Kidney (tissue), 14 donors: ENCODE measurements around the gene SSH3. TPM values are rescaled to one million over a fixed set of nuclear protein-coding genes. Genes with fewer than 3 reads are reported as not detected.

Source experiments
- DNase-seq, 5 donors: peaks; one replicate each; pipeline ENCODE4 v3.0.0-alpha.2; 2013 to 2020
- FAIRE-seq: peaks from 2 replicates; lab custom pipeline; 2012; peaks lifted over from hg19 to GRCh38; lab: Jason Lieb, UNC
- H3K27ac ChIP-seq, 2 donors: one replicate each; pipeline ENCODE4 v1.7.0; 2013; ENCODE audit warnings: low read depth in 2 of 2, low read length in 2 of 2, inconsistent platforms in 1 of 2
- H3K27me3 ChIP-seq: one replicate; pipeline ENCODE4 v1.7.1; 2013; ENCODE audit warnings: low read length, inconsistent platforms; ENCODE audit not compliant: control insufficient read depth, insufficient read depth
- H3K36me3 ChIP-seq, 3 donors: one replicate each; pipeline versions ENCODE4 v1.7.0 to v1.7.1; 2013; ENCODE audit warnings: low read length in 3 of 3, control low read depth in 1 of 3, inconsistent platforms in 1 of 3; ENCODE audit not compliant: insufficient read depth in 3 of 3, control insufficient read depth in 2 of 3
- H3K4me1 ChIP-seq, 3 donors: one replicate each; pipeline versions ENCODE4 v1.7.0 to v1.7.1; 2013; ENCODE audit warnings: low read length in 3 of 3, inconsistent platforms in 1 of 3, low read depth in 1 of 3; ENCODE audit not compliant: control insufficient read depth in 2 of 3, insufficient read depth in 2 of 3
- H3K4me3 ChIP-seq, 3 donors: one replicate each; pipeline versions ENCODE4 v1.7.0 to v1.8.1; 2013; ENCODE audit warnings: low read length in 3 of 3, control low read depth in 1 of 3, inconsistent platforms in 1 of 3
- H3K9ac ChIP-seq, 3 donors: one replicate each; pipeline versions ENCODE4 v1.7.0 to v1.7.1; 2013; ENCODE audit warnings: low read length in 3 of 3, control low read depth in 1 of 3, inconsistent platforms in 1 of 3
- H3K9me3 ChIP-seq, 3 donors: one replicate each; pipeline versions ENCODE4 v1.7.0 to v1.7.1; 2013; ENCODE audit warnings: low read length in 3 of 3, control low read depth in 1 of 3, inconsistent platforms in 1 of 3; ENCODE audit not compliant: control insufficient read depth in 2 of 3, insufficient read depth in 1 of 3
- CTCF ChIP-seq: IDR thresholded peaks from 3 replicates; pipeline ENCODE4 v1.5.1; 2012; ENCODE audit warnings: mild to moderate bottlenecking, moderate library complexity, borderline replicate concordance; ENCODE audit not compliant: insufficient read depth; ENCODE audit errors: extremely low read depth
- intact Hi-C: fragments of 100-400 bp; cut with DNase I; formaldehyde crosslinking; loops from one replicate; pipeline ENCODE4 v1.11.1; 2022
- polyA plus RNA-seq: library from polyadenylated mRNA; stranded (reverse); fragments of 350-450 nt; fragmentation: Illumina TruSeq; extraction: RNeasy Lipid Tissue Mini Kit (QIAGEN cat#74804); gene quantifications from one replicate; pipeline ENCODE4 v1.2.3, GENCODE V29; 2014; ENCODE audit warnings: low read depth, low replicate concordance; ENCODE audit not compliant: insufficient read depth
- total RNA-seq: library from RNA; stranded (reverse); fragmentation: NEBNext Ultra II Directional; extraction: Animal tissue kit (Norgen Biotek cat#: 25700); gene quantifications from one replicate; pipeline ENCODE4 v1.2.1, GENCODE V29; 2021
- donor health status: control.
- donor health status: control.
- donor health status: control.
- donor health status: control.
- donor health status: control.
- donor health status: DM: yes; HTN: yes; CAD: no.
- donor health status: Normal renal cell carcinoma (clear cell type).

Gene SSH3
- total and polyA plus RNA-seq, 2 donors from 2014 or later = 25.0 to 68.9 TPM

GRCh38 chr11:67276781-67277230, 26.5 kb upstream of the SSH3 start:
- H3K27me3 ChIP-seq = no peaks in the 10 kb centered on the region
- peaks cover 0 to 21% (median 7%) of the 10 kb centered on the region in 3 donors for H3K36me3 ChIP-seq
- peak overlapping the region in 1 of 3 donors; percentile 26 for H3K9ac ChIP-seq
- FAIRE-seq = no peak
- no peaks in the 10 kb centered on the region for H3K9me3 ChIP-seq
- no peak overlapping the region for H3K4me3 ChIP-seq
- TF ChIP-seq CTCF = no peak
- peak in 4 of 5 donors; percentile 40 to 82 (median 60) for DNase-seq
- intact Hi-C loops = no loop called here
- peak overlapping the region; percentile 79 to 84 for H3K27ac ChIP-seq
- peaks cover 0 to 55% (median 22%) of the 10 kb centered on the region in 3 donors for H3K4me1 ChIP-seq

DNA sequence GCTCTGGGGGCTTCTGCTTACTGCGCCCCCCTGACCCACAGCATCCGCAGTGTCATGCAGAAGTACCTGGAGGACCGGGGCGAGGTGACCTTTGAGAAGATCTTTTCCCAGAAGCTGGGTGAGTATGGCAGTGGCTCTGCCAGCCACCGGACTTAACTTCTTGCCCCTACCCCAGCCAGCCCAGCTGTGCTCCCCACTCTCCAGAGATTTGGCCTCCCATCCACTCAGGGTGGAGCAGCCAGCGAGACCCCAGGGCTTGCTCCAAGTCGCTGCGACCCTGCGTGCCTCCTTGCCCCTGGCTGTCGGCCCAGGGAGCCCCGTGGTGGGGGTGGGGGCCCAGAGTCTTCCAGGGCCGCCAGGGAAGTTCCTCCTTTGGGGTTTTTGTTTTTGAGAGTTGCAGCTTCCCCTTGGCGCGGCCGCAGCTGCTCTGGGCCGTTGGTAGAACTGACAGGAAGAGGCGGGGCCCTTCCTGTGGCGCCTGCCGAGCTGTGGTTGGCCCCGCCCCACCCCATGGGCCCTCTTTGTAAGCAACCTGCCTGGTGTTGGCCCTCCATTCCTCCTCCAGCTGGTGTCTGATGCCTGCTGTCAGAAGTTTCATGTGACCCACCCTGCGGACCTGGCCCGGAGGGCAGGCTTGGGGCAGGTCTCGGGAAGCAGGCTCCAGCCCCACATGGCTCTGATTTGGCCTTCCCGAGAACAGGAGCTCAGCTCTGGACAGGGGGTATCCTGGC, 25.9 kb upstream of the SSH3 start:
- Histone ChIP-seq H3K27ac (peak overlapping the region; percentile 79 to 84), H3K36me3 (peaks cover 0 to 27% (median 10%) of the 10 kb centered on the region in 3 donors), H3K4me3 (no peak overlapping the region), H3K27me3 (no peaks in the 10 kb centered on the region), H3K9me3 (no peaks in the 10 kb centered on the region), H3K9ac (peak overlapping the region in 1 of 3 donors; percentile 26), H3K4me1 (peaks cover 0 to 49% (median 16%) of the 10 kb centered on the region in 3 donors)
- intact Hi-C loops = no loop called here
- FAIRE-seq = no peak
- no peak for TF ChIP-seq CTCF
- DNase-seq = peak in 4 of 5 donors; percentile 69 to 96 (median 82)

DNA sequence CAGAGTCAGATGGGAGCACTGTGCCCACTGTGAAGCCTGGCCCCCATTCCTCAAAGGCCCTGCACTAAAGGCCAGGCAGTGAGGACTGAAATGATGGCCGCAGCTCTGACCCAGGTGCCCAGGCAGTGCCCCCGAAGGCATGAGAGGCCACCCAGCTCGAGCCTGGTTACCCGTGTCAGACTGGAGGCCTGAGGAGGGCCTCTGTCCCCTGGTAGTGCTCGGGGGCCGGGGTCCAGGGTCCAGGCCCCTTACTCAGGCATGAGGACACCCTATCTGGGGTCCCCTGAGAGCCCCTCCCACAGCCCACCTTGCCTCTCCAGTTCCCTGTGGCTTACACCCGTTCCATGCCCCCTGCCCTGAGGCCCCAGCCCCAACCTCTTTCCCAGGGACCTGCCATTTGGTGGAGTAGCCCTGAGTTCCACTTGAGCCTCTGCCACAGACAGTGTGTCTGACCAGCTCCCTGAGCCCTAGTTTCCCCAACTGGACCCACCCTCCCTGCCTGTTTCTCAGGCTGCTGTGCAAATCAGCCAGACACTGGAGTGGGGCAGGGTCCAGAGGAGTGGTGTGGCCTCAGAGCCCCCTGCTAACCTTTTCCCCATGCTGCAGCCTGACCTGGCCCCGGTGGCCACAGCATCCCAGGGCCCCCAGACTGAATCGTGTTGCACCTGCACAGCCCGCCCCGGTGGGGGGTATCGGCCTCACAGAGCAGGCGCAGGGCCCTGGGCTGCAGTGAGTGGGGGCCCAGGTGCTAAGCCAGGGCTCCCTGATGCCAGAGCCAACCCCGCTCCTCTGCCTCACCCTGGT, 25.0 kb upstream of the SSH3 start:
- no peak for TF ChIP-seq CTCF
- H3K9me3 ChIP-seq = no peaks in the 10 kb centered on the region
- intact Hi-C loops = no loop called here
- no peak overlapping the region for H3K4me3 ChIP-seq
- peaks cover 0 to 40% (median 8%) of the 10 kb centered on the region in 3 donors for H3K4me1 ChIP-seq
- no peak for FAIRE-seq
- peak overlapping the region; percentile 69 to 74 for H3K27ac ChIP-seq
- H3K9ac ChIP-seq = peak overlapping the region in 1 of 3 donors; percentile 8
- H3K27me3 ChIP-seq = no peaks in the 10 kb centered on the region
- H3K36me3 ChIP-seq = peaks cover 0 to 35% (median 15%) of the 10 kb centered on the region in 3 donors
- DNase-seq = peak in 2 of 5 donors; percentile 42 to 74
